HepG2 (cell line): ENCODE measurements around the gene FRMD3. TPM values are rescaled to one million over a fixed set of nuclear protein-coding genes. Genes with fewer than 3 reads are reported as not detected.

Experiments
- AGO1 ChIP-seq: fragments of 200-400 bp; formaldehyde crosslinking; IDR thresholded peaks from 2 replicates; pipeline ENCODE4 v1.6.1; 2017; ENCODE audit warnings: mild to moderate bottlenecking, low read depth, low read length, moderate library complexity; ENCODE audit not compliant: poor library complexity, severe bottlenecking
- CEBPZ ChIP-seq: IDR thresholded peaks from 2 replicates; pipeline ENCODE4 v1.6.1; 2012; ENCODE audit warnings: low read length, improper control_type of control experiment
- EEA1 ChIP-seq: sonication (generic); formaldehyde crosslinking; IDR thresholded peaks from 2 replicates; pipeline ENCODE4 v1.5.1; 2020; ENCODE audit warnings: mild to moderate bottlenecking, missing genetic modification reagents, borderline replicate concordance
- HOXA7 ChIP-seq: sonication (generic); formaldehyde crosslinking; IDR thresholded peaks from 2 replicates; pipeline ENCODE4 v1.8.1; 2022; ENCODE audit warnings: mild to moderate bottlenecking, missing genetic modification reagents, moderate library complexity
- KLF6 ChIP-seq: IDR thresholded peaks from 2 replicates; pipeline ENCODE4 v1.8.0; 2016; ENCODE audit warnings: missing biosample characterization, missing genetic modification reagents
- MAZ ChIP-seq, 2 experiments: sonication (generic) in 1 of 2; formaldehyde crosslinking in 1 of 2; IDR thresholded peaks; 2 replicates each; pipeline versions ENCODE4 v1.5.0 to v1.6.1; 2012 to 2020; ENCODE audit warnings: low read depth in 2 of 2, mild to moderate bottlenecking in 2 of 2, borderline replicate concordance in 1 of 2, improper control_type of control experiment in 1 of 2, low read length in 1 of 2, missing genetic modification reagents in 1 of 2, moderate library complexity in 1 of 2
- MEIS2 ChIP-seq: sonication (generic); formaldehyde crosslinking; IDR thresholded peaks from 2 replicates; pipeline ENCODE4 v1.9.0; 2021; ENCODE audit warnings: mild to moderate bottlenecking, missing genetic modification reagents
- NFE2L1 ChIP-seq: sonication (generic); formaldehyde crosslinking; IDR thresholded peaks from 2 replicates; pipeline ENCODE4 v1.4.0; 2020; ENCODE audit warnings: missing genetic modification reagents, mild to moderate bottlenecking, borderline replicate concordance
- PBX3 ChIP-seq: sonication (generic); formaldehyde crosslinking; IDR thresholded peaks from 2 replicates; pipeline ENCODE4 v1.8.1; 2023; ENCODE audit warnings: missing genetic modification reagents, inconsistent platforms, borderline replicate concordance
- POLR2AphosphoS5 ChIP-seq: IDR thresholded peaks from 2 replicates; pipeline ENCODE4 v1.6.1; 2012; ENCODE audit warnings: low read depth, low read length
- RBFOX2 ChIP-seq: fragments of 200-400 bp; formaldehyde crosslinking; IDR thresholded peaks from 2 replicates; pipeline ENCODE4 v1.6.1; 2017; ENCODE audit warnings: low read depth, mild to moderate bottlenecking, low read length
- RFX5 ChIP-seq: IDR thresholded peaks from 2 replicates; pipeline ENCODE4 v1.6.1; 2011; ENCODE audit warnings: low read depth, low read length, improper control_type of control experiment
- SMAD3 ChIP-seq: sonication (generic); formaldehyde crosslinking; IDR thresholded peaks from 2 replicates; pipeline ENCODE4 v1.4.0; 2020; ENCODE audit warnings: missing genetic modification reagents
- SRF ChIP-seq: IDR thresholded peaks from 2 replicates; pipeline ENCODE4 v1.6.1; 2011; ENCODE audit warnings: mild to moderate bottlenecking, low read depth, low read length, moderate library complexity
- TCF7L2 ChIP-seq: IDR thresholded peaks from 2 replicates; pipeline ENCODE4 v1.6.1; 2011; ENCODE audit warnings: mild to moderate bottlenecking, low read depth, low read length, moderate library complexity
- TEAD3 ChIP-seq: optimal IDR thresholded peaks from 2 replicates; pipeline ENCODE3; 2016; ENCODE audit warnings: borderline replicate concordance
- ZBTB7B ChIP-seq: sonication (generic); formaldehyde crosslinking; IDR thresholded peaks from 2 replicates; pipeline ENCODE4 v1.4.0; 2020; ENCODE audit warnings: missing genetic modification reagents
- ZHX1 ChIP-seq: sonication (generic); formaldehyde crosslinking; IDR thresholded peaks from 2 replicates; pipeline ENCODE4 v1.8.1; 2022; ENCODE audit warnings: low read depth, mild to moderate bottlenecking, missing genetic modification reagents
- ZNF296 ChIP-seq: sonication (generic); formaldehyde crosslinking; conservative IDR thresholded peaks from 2 replicates; pipeline ENCODE4 v1.5.0; 2020; ENCODE audit warnings: mild to moderate bottlenecking, missing genetic modification reagents
- ZNF614 ChIP-seq: IDR thresholded peaks from 2 replicates; pipeline ENCODE4 v1.6.1; 2018; ENCODE audit warnings: missing biosample characterization, missing genetic modification reagents, inconsistent platforms, borderline replicate concordance
- ZSCAN21 ChIP-seq: sonication (generic); formaldehyde crosslinking; IDR thresholded peaks from 2 replicates; pipeline ENCODE4 v1.8.0; 2022; ENCODE audit warnings: mild to moderate bottlenecking, missing genetic modification reagents, moderate library complexity, borderline replicate concordance
- polyA plus RNA-seq, 8 experiments: library from polyadenylated mRNA; depleted of rRNA in 3 of 8; stranded (reverse) in 7 of 8; unstranded in 1 of 8; fragments of >200 nt; fragmentation: Illumina TruSeq in 4 of 8; extraction: Trizol in 4 of 8; gene quantifications; 2 replicates each; pipeline versions ENCODE4 v1.2.1 to v1.2.3, GENCODE V29; 2011 to 2016; ENCODE audit warnings: low read depth in 4 of 8, missing spikeins in 1 of 8, mixed read lengths in 1 of 8; ENCODE audit not compliant: insufficient read depth in 1 of 8
- total RNA-seq, 5 experiments: library from RNA; depleted of rRNA; stranded (reverse); fragments of >200 nt; fragmentation: Illumina TruSeq; extraction: Trizol; gene quantifications; 2 replicates each; pipeline ENCODE4 v1.2.3, GENCODE V29; 2016; ENCODE audit warnings: low read depth in 1 of 5

FRMD3 gene
- total and polyA plus RNA-seq, 2 of the 13 experiments (the other 11 are each of a cell fraction or from before 2014, with no cell fraction given): 3.2 to 7.7 TPM

GRCh38 chr9:83538172-83538889 lies at the start of gene FRMD3 (continued):
- TF ChIP-seq RFX5 (peak; percentile 4; the same call in 1 of the 2 replicates), NFE2L1 (no peak), ZBTB7B (peak; percentile 84), SRF (no peak), ZSCAN21 (peak; percentile 87), POLR2AphosphoS5 (no peak), EEA1 (CRISPR knock-in tag) (peak; percentile 92), TEAD3 (CRISPR knock-in tag) (peak; percentile 32), CEBPZ (no peak), RBFOX2 (peak; percentile 84), SMAD3 (CRISPR knock-in tag) (peak; percentile 72; the same call in 1 of the 2 replicates), ZNF614 (CRISPR knock-in tag) (peak; percentile 42; the same call in 1 of the 2 replicates), MEIS2 (no peak), ZNF296 (CRISPR knock-in tag) (no peak), MAZ (IDR thresholded peaks at IDR 0.05; ENCODE audit: borderline replicate concordance, low read depth, low read length) (peak; percentile 45; the same call in 1 of the 2 replicates), MAZ (CRISPR knock-in tag; IDR thresholded peaks at IDR 0.05; ENCODE audit: low read depth) (peak; percentile 96), KLF6 (CRISPR knock-in tag) (no peak; the same call in 1 of the 2 replicates), ZHX1 (0 out of 2 replicates have a peak, but pooled peaks have one; percentile 61), HOXA7 (CRISPR knock-in tag) (no peak), TCF7L2 (no peak), AGO1 (no peak), PBX3 (CRISPR knock-in tag) (no peak)
